Suprapubic skin (tissue), 4 donors: ENCODE results near the gene MAP4K3. TPM values are rescaled to one million over a fixed set of nuclear protein-coding genes. Genes with fewer than 3 reads are reported as not detected.
A peak's percentile ranks its signal among the peaks of the same experiment; 100 is the strongest.

Experiments
- DNase-seq, 2 donors: peaks; one replicate each; pipeline ENCODE4 v3.0.0-alpha.2; 2019; ENCODE audit warnings: low spot score in 2 of 2
- H3K27ac ChIP-seq: fragments of 200-600 bp; sonication (generic); one replicate; pipeline ENCODE4 v1.5.1; 2019
- H3K27me3 ChIP-seq: fragments of 200-600 bp; sonication (generic); one replicate; pipeline ENCODE4 v1.5.1; 2019
- H3K36me3 ChIP-seq: fragments of 200-600 bp; sonication (generic); one replicate; pipeline ENCODE4 v1.5.1; 2019
- H3K4me1 ChIP-seq: fragments of 200-600 bp; sonication (generic); one replicate; pipeline ENCODE4 v1.5.1; 2019
- H3K4me3 ChIP-seq: fragments of 200-600 bp; sonication (generic); one replicate; pipeline ENCODE4 v1.5.1; 2019; ENCODE audit warnings: mild to moderate bottlenecking
- H3K9me3 ChIP-seq: fragments of 200-600 bp; sonication (generic); one replicate; pipeline ENCODE4 v1.5.1; 2019
- CTCF ChIP-seq, 2 donors: fragments of 200-600 bp in 1 of 2; fragments of 450-650 bp in 1 of 2; sonication (generic) in 1 of 2; IDR thresholded peaks; one replicate each; pipeline ENCODE4 v1.5.1; 2016 to 2019; ENCODE audit warnings: antibody characterized with exemption in 2 of 2, mild to moderate bottlenecking in 1 of 2, moderate library complexity in 1 of 2
- EP300 ChIP-seq: sonication (generic); formaldehyde crosslinking; IDR thresholded peaks from one replicate; pipeline ENCODE4 v1.6.1; 2017; ENCODE audit warnings: antibody characterized with exemption
- POLR2A ChIP-seq, 2 donors: fragments of 450-650 bp; IDR thresholded peaks; one replicate each; pipeline ENCODE4 v1.6.1; 2017; ENCODE audit warnings: antibody characterized with exemption in 2 of 2, mild to moderate bottlenecking in 2 of 2, moderate library complexity in 2 of 2
- POLR2AphosphoS5 ChIP-seq, 3 donors: sonication (generic); formaldehyde crosslinking; IDR thresholded peaks; one replicate each; pipeline ENCODE4 v1.6.1; 2017; ENCODE audit warnings: antibody characterized with exemption in 3 of 3
- WGBS: methylation state at CpG from one replicate; pipeline ENCODE4 v1.1.5; 2018; 5-methylcytosine and 5-hydroxymethylcytosine counted together
- total RNA-seq, 4 donors: library from RNA; depleted of rRNA; stranded (reverse); fragments of >200 nt; gene quantifications; one replicate each; pipeline ENCODE4 v1.1.0, GENCODE V29; 2016

Gene MAP4K3
- total RNA-seq, 4 donors from 2014 or later: 26.3 to 59.9 (median 37.8) TPM

- Histone ChIP-seq H3K4me1 (peaks cover 21% of the 10 kb centered on the region), H3K27ac (no peak overlapping the region), H3K9me3 (no peaks in the 10 kb centered on the region), H3K4me3 (no peak overlapping the region), H3K27me3 (no peaks in the 10 kb centered on the region), H3K36me3 (no peaks in the 10 kb centered on the region)
- TF ChIP-seq EP300 (no peak), POLR2AphosphoS5 (IDR thresholded peaks at IDR 0.05) (no peak), CTCF (IDR thresholded peaks at IDR 0.05) (no peak), POLR2A (IDR thresholded peaks at IDR 0.05) (no peak)
- 93% methylated on average over 3 of the region's 3 CpGs for WGBS
- DNase-seq: no peak
Observed at GRCh38 chr2:39470580-39470979, 33.5 kb upstream of the MAP4K3 start.

- Histone ChIP-seq H3K4me1 (peaks cover 21% of the 10 kb centered on the region), H3K27ac (peak overlapping the region; percentile 14), H3K4me3 (no peak overlapping the region), H3K27me3 (no peaks in the 10 kb centered on the region), H3K9me3 (no peaks in the 10 kb centered on the region), H3K36me3 (no peaks in the 10 kb centered on the region)
- WGBS: 35% methylated on average over 3 of the region's 3 CpGs
- DNase-seq: no peak
- no peak for TF ChIP-seq EP300
- no peak for TF ChIP-seq POLR2A (IDR thresholded peaks at IDR 0.05)
- TF ChIP-seq CTCF (IDR thresholded peaks at IDR 0.05): no peak
- no peak for TF ChIP-seq POLR2AphosphoS5 (IDR thresholded peaks at IDR 0.05)
Observed at GRCh38 chr2:39469807-39470206, 32.7 kb upstream of the MAP4K3 start.

- no peak overlapping the region for H3K4me3 ChIP-seq
- H3K4me1 ChIP-seq: peaks cover 21% of the 10 kb centered on the region
- no peaks in the 10 kb centered on the region for H3K36me3 ChIP-seq
- H3K9me3 ChIP-seq: no peaks in the 10 kb centered on the region
- TF ChIP-seq EP300: no peak
- TF ChIP-seq POLR2A (IDR thresholded peaks at IDR 0.05): no peak
- TF ChIP-seq POLR2AphosphoS5 (IDR thresholded peaks at IDR 0.05): no peak
- no peak for TF ChIP-seq CTCF (IDR thresholded peaks at IDR 0.05)
- WGBS: 78% methylated on average over 4 of the region's 4 CpGs
- H3K27ac ChIP-seq: peak overlapping the region; percentile 50
- DNase-seq: no peak
- no peaks in the 10 kb centered on the region for H3K27me3 ChIP-seq
Observed at GRCh38 chr2:39468579-39469451, 31.7 kb upstream of the MAP4K3 start.

- no peak overlapping the region for H3K27ac ChIP-seq
- H3K4me1 ChIP-seq: peaks cover 21% of the 10 kb centered on the region
- H3K36me3 ChIP-seq: no peaks in the 10 kb centered on the region
- 96% methylated on average over 6 of the region's 6 CpGs for WGBS
- DNase-seq: no peak
- H3K27me3 ChIP-seq: no peaks in the 10 kb centered on the region
- TF ChIP-seq POLR2AphosphoS5 (IDR thresholded peaks at IDR 0.05) (no peak), POLR2A (IDR thresholded peaks at IDR 0.05) (no peak), EP300 (no peak), CTCF (IDR thresholded peaks at IDR 0.05) (no peak)
- H3K9me3 ChIP-seq: no peaks in the 10 kb centered on the region
- no peak overlapping the region for H3K4me3 ChIP-seq
Observed at GRCh38 chr2:39466311-39466710, 29.2 kb upstream of the MAP4K3 start.

- no peak for DNase-seq
- Histone ChIP-seq H3K27me3 (no peaks in the 10 kb centered on the region), H3K9me3 (no peaks in the 10 kb centered on the region), H3K4me3 (no peak overlapping the region), H3K27ac (no peak overlapping the region), H3K4me1 (peaks cover 18% of the 10 kb centered on the region), H3K36me3 (no peaks in the 10 kb centered on the region)
- WGBS: 56% methylated on average over 1 of the region's 1 CpG
- TF ChIP-seq POLR2A (IDR thresholded peaks at IDR 0.05) (no peak), CTCF (IDR thresholded peaks at IDR 0.05) (no peak), POLR2AphosphoS5 (IDR thresholded peaks at IDR 0.05) (no peak), EP300 (no peak)
Observed at GRCh38 chr2:39464864-39465263, 27.8 kb upstream of the MAP4K3 start.
